HepG2 (cell line): ENCODE data around the gene PCDHB8.
"Not testable (repeated sequence)": the region's sequence is repeated elsewhere in the genome, so short reads cannot be mapped to it uniquely, and the experiment has no call there.

Experiments used
- CC2D1A ChIP-seq: sonication (generic); formaldehyde crosslinking; IDR thresholded peaks from 2 replicates; pipeline ENCODE4 v1.8.1; 2023; ENCODE audit warnings: mild to moderate bottlenecking, missing genetic modification reagents
- KLF9 ChIP-seq: IDR thresholded peaks from 2 replicates; pipeline ENCODE4 v1.6.1; 2016; ENCODE audit warnings: low read depth

GRCh38 chr5:141157356-141157755 lies 20.2 kb upstream of the PCDHB8 start:
- TF ChIP-seq CC2D1A; KLF9 (CRISPR knock-in tag): not testable (repeated sequence)
